DMS79 treated with DMSO at 0.1 percent for 48 hours (cell line): ENCODE data around the gene CHD9.
"Not testable (repeated sequence)": the region's sequence is repeated elsewhere in the genome, so short reads cannot be mapped to it uniquely, and the experiment has no call there.

ENCODE experiments used
- DNase-seq: peaks from one replicate; lab custom pipeline; 2025; lab: John Stamatoyannopoulos, UW

CHD9 gene

DNA sequence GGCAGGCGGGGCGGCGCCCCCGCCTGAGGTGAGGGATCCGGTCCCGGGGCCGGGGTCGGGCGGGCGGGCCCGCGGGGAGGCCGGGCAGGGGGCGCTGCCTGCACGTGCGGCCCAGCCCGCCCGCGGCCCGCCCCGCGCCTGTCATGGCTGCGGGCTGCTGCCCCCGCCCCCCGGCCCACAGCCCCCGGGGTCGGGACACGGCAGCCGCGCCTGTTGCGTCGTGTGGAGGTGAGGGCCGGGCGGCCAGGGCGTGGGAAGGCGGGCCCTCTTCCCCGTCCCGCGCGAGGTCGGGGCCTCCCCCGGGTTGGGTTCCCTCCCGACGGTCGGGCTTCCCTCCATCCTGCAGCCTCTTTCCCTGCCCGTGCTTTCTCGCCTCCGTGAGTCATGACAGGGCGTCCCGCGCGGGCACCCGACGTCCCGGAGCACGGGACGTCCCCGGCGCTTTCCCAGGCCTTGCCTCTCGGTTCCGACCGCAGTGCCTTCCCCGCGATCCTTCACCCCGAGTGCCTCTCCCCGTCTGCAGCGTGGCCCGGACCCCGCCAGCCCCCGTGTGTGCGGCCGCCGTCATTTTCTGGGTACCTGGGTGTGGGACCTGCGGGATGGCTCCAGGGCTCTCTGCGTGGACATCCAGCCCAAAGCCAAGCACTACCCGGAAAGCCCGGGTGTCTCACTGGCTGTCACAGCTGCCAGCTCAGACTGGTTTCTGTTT lies 76.7 kb downstream of the CHD9 start:
- no peak for DNase-seq

- DNase-seq = no peak
Measured at GRCh38 chr16:53132406-53132805, 77.6 kb downstream of the CHD9 start.

- no peak for DNase-seq
Measured at GRCh38 chr16:53135329-53135728, 80.5 kb downstream of the CHD9 start.

DNA sequence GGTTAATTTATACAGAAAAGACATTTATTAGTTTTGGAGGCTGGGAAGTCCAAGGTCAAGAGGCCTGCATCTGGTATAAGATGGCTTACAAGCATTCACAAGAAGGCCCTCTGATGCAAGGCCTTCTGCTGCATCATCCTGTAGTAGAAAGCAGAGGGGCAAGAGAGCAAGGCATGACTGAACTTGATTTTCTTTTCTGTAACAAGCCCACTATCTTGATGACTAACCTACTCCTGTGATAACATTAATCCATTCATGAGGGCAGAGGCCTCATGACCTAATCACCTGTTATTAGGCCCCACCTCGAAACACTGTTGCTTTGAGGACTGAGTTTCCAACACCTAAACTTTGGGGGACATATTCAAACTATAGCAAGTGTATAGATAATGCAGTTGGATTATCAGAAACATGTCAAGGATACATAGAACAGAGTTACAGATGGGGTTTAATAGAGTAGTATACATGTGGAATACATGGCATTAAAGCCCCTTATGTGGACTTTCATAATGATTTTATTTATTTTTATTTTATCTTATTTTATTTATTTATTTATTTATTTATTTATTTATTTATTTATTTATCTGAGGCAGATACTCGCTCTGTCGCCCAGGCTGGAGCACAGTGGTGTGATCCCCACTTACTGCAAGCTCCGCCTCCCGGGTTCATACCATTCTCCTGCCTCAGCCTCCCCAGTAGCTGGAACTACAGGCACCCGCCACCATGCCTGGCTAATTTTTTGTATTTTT lies 88.2 kb downstream of the CHD9 start:
- no peak for DNase-seq

- DNase-seq = no peak
Measured at GRCh38 chr16:53147500-53148065, 92.8 kb downstream of the CHD9 start.

DNA sequence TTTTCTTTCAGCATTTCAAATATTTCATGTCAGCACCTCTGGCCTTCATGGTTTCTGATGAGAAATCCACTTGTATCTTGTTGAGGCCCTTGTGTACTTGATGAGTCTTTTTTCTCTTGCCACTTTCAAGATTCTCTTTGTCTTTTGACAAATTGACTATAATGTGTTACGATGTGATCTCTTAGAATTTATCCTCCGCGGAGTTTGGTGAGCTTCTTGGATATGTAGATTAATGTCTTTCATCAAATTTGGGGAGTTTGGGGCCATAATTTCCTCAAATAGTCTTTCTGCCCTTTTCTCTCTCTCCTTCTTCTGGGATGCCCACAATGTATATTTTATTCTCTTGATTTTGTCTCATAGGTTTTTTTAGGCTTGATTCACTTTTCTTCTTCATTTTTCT lies 96.0 kb downstream of the CHD9 start:
- DNase-seq = no peak

GRCh38 chr16:53152329-53152728 lies 97.5 kb downstream of the CHD9 start:
- DNase-seq = no peak

DNA sequence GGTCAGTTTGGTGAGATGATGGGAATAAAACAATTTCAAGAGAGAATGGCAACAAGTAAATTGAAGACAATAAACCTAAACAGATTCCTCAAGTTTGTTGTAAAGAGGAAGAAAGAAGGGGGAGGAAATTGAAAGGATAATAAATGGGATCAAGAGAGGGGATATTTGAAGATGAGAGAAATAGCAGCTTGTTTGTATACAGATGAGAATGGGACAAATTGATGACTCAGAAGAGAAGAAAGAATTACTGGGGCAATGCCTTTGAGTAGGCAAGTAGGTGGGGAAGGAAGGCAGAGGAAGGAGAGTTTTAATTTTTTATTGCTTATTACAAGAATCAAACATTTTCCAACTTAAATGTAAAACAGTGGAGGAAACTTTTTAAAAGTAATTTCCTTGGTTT lies 98.3 kb downstream of the CHD9 start:
- DNase-seq = no peak

DNA sequence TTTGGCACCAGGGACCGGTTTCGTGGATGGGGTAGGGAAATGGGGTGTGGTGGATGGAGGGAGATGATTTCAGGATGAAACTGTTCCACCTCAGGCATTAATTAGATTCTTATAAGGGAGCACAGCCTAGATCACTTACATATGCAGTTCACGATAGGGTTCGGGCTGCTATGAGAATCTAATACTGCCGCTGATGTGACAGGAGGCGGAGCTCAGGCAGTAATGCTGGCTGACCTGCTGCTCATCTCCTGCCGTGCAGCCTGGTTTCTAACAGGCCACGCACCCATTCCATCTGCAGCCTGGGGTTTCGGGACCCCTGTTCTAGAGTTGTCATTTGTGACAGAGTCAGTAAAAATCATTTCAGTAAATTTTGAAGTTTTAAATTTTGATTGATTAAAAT lies 99.7 kb downstream of the CHD9 start:
- DNase-seq = no peak

DNA sequence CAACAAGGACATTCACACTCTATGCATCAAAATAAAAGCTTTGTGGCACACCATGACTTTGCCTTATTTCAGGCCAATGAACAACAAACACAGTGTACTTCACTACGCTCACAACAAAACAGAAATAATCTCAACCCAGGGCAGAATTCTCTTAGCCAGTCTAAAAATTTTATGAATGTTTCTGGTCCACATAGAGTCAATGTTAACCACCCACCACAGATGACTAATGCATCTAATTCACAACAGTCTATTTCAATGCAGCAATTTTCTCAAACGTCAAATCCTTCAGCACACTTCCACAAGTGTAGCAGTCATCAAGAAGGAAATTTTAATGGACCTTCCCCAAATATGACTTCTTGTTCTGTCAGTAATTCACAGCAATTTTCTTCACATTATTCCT lies 101.7 kb downstream of the CHD9 start:
- no peak for DNase-seq

DNA sequence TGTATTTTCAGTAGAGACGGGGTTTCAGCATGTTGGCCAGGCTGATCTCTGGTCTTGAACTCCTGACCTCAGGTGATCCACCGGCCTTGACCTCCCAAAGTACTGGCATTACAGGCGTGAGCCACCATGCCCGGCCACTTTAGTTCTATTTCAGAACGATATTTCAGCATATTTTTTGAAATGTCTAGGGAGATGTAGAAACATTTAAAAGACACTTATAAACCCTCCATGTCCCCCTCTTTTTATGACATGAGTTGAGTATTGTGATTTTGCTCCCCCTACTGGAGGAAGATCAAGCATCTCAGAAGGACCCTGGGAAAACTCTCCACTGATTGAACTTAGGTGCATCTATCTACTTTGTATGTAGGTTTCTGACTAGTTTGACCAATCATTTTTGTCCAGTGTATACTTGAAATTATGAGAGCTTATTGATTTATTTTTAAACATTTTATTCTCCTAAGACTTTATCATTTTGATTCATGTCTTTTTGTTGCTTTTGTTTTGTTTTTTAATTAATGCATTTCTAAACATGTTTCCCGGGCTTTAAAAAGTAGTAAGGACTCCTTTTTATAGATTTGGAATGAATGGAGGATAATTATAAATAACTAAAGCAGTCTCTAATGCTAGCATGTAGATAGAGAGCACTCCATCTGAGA lies 105.1 kb downstream of the CHD9 start:
- DNase-seq = no peak

DNA sequence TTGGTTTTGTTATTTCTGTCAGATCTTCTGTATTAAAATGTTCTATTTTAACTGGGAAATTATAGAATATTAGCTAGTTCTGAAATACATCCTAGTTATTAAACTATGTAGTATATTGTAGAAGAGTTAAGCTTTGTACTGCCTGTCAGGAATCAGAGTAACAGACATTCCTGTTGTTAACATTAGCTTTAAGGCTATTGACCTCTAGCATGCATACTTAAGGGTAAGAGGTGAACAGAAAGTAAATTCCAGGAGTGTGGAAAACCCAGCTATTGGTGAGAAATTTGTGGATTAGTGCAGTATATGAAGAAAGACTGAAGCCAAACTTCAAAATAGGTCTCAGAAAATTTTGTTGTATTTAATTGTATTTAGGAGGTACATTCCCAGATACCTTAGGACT lies 111.3 kb downstream of the CHD9 start:
- DNase-seq = no peak

DNA sequence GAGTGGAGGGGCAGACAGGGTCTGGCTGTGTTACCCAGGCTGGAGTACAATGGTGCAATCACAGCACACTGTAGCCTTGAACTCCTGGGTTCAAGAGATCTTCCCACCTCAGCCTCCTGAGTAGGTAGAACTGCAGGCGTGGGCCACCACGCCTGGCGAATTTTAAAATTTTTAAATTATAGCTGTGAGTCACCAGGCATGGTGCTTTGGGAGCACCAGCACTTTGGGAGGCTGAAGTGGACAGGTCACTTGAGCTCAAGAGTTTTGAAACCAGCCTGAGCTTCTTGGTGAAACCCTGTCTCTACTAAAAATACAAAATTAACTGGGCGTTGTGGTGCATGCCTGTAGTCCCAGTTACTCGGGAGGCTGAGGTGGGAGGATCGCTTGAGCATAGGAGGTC lies 114.0 kb downstream of the CHD9 start:
- no peak for DNase-seq

DNA sequence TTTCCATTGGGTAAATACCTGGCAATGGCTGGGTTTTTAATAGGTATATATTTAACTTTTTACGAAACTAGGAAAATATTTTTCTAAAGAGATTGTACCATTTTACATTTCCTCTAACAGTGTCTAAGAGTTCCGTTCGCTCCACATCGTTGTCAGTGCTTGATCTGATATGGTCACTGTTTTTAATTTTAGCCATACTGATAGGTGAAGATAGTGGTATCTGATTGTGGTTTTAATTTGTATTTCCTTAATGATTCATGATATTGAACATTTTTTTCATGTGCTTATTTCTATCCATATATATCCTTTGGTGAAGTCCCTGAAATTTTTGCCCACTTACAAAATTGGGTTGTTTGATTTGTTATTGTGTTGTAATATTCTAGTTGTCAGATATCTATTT lies 117.7 kb downstream of the CHD9 start:
- no peak for DNase-seq

GRCh38 chr16:53175118-53175517 lies 120.3 kb downstream of the CHD9 start:
- DNase-seq = no peak

DNA sequence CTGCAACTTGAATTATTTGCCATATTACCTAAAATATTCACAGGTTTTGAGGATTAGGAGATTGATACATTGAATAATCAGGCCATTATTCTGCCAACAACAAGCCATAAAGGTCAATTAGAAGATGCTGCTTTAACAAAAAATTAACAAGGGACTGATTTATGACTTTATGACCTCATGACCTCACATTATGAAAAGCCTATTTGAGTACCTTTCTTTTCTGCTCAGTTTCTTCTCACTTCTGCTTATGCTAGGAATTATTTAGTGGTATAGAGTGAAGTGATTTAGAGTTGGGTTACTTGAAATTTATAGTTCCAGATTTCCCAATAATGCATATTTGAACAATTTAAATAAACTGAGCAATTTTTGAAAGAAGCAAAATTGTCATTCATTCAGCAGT lies 121.6 kb downstream of the CHD9 start:
- DNase-seq = no peak

- no peak for DNase-seq
Measured at GRCh38 chr16:53183442-53183841, 128.7 kb downstream of the CHD9 start.

- not testable (repeated sequence) for DNase-seq
Measured at GRCh38 chr16:53185741-53186140, 130.9 kb downstream of the CHD9 start.

GRCh38 chr16:53187775-53188174 lies 133.0 kb downstream of the CHD9 start:
- no peak for DNase-seq

DNA sequence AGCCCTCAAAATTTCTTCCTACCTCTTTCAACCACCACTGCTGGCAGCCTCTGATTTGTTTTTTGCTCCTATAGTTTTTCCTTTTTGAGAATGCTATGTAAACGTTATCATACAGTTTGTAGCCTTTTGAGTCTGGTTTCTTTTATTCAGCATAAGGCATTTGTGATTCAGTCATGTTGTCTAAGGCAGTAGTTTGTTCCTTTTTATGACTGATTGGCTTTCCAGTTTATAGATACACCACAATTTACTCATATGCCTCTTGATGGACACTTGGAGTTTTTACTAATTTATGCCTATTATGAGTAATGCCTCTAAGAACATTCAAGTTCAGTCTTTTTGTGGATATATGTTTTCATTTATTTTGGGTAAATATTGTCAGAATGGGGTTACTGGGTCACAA lies 136.6 kb downstream of the CHD9 start:
- DNase-seq = no peak

GRCh38 chr16:53198933-53199332 lies 144.1 kb downstream of the CHD9 start:
- DNase-seq = no peak

- DNase-seq = no peak
Measured at GRCh38 chr16:53201900-53202299, 147.1 kb downstream of the CHD9 start.

DNA sequence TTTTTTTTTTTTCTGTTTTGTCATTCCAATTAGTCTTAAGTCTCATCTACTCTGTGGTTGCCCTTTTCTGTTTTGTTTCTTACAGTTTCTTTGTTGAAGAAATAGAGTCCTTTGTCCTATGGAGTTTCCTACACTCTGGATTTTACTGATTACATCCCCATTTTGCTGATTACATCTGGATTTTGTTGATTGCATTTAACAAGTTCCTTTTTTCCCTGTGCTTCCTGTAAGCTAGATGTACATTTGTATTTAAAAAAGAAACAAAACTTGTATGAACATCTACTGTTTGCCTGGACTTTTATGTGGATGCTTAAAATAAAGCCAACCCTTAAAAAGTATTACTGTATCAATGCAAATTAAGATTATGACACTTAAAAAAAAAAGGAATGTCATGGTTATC lies 147.6 kb downstream of the CHD9 start:
- no peak for DNase-seq
